Endodermal cell (in vitro differentiated cells): Measurements from ENCODE around the gene ELMOD1. TPM values are rescaled to one million over a fixed set of nuclear protein-coding genes. Genes with fewer than 3 reads are reported as not detected.

Experiments
- DNase-seq: peaks from one replicate; pipeline ENCODE4 v3.0.0-alpha.2; 2017
- H3K27ac ChIP-seq: 2 replicates; pipeline ENCODE4 v1.5.1; 2013; ENCODE audit warnings: mild to moderate bottlenecking, low read depth, low read length, moderate library complexity
- H3K27me3 ChIP-seq: 2 replicates; pipeline ENCODE4 v1.6.1; 2013; ENCODE audit warnings: mild to moderate bottlenecking, low read length, moderate library complexity; ENCODE audit not compliant: insufficient read depth, control insufficient read depth, poor library complexity, severe bottlenecking
- H3K36me3 ChIP-seq: 2 replicates; pipeline ENCODE4 v1.7.0; 2013; ENCODE audit warnings: mild to moderate bottlenecking, low read length, moderate library complexity; ENCODE audit not compliant: control insufficient read depth, insufficient read depth
- H3K4me1 ChIP-seq: one replicate; pipeline ENCODE4 v1.7.0; 2013; ENCODE audit warnings: low read length; ENCODE audit not compliant: control insufficient read depth, insufficient read depth
- H3K4me3 ChIP-seq: 2 replicates; pipeline ENCODE4 v1.5.1; 2013; ENCODE audit warnings: mild to moderate bottlenecking, low read length, moderate library complexity
- H3K9ac ChIP-seq: 2 replicates; pipeline ENCODE4 v1.6.1; 2013; ENCODE audit warnings: mild to moderate bottlenecking, low read length, moderate library complexity; ENCODE audit not compliant: poor library complexity, severe bottlenecking; ENCODE audit errors: extremely low read depth
- H3K9me3 ChIP-seq: 2 replicates; pipeline ENCODE4 v1.6.1; 2013; ENCODE audit warnings: mild to moderate bottlenecking, low read length, moderate library complexity; ENCODE audit not compliant: control insufficient read depth
- H3K27ac Mint-ChIP-seq: 2 replicates; pipeline ENCODE4 v1.8.0; 2020; ENCODE audit warnings: mixed read lengths
- H3K27me3 Mint-ChIP-seq: 2 replicates; pipeline ENCODE4 v1.8.0; 2021; ENCODE audit warnings: mild to moderate bottlenecking, mixed read lengths; ENCODE audit not compliant: insufficient read depth
- H3K36me3 Mint-ChIP-seq: 2 replicates; pipeline ENCODE4 v1.8.0; 2020; ENCODE audit warnings: low read depth, mixed read lengths
- H3K4me1 Mint-ChIP-seq: 2 replicates; pipeline ENCODE4 v1.8.0; 2020; ENCODE audit warnings: mixed read lengths
- H3K4me3 Mint-ChIP-seq: 2 replicates; pipeline ENCODE4 v1.8.0; 2020; ENCODE audit warnings: mild to moderate bottlenecking, moderate library complexity, mixed read lengths
- H3K9me3 Mint-ChIP-seq: 2 replicates; pipeline ENCODE4 v1.8.0; 2020; ENCODE audit warnings: mild to moderate bottlenecking, mixed read lengths
- WGBS, 2 experiments: methylation state at CpG; one replicate each; pipeline versions ENCODE4 v1.1.5 to v1.1.7; 2013; ENCODE audit warnings: missing lambda C conversion rate in 2 of 2, mixed read lengths in 1 of 2; ENCODE audit not compliant: insufficient coverage in 1 of 2, insufficient read length in 1 of 2; 5-methylcytosine and 5-hydroxymethylcytosine counted together
- total RNA-seq, 2 donors: library from RNA; stranded (reverse); fragmentation: NEBNext Ultra II Directional in 1 of 2; extraction: Animal tissue kit (Norgen Biotek cat#: 25700) in 1 of 2; gene quantifications; 2 replicates in 1 of 2; 3 replicates in 1 of 2; pipeline ENCODE4 v1.2.1, GENCODE V29; 2021
- TF ChIP-seq, protein P1 (sequence below): fragments of 200-600 bp; sonication (generic); conservative IDR thresholded peaks from 2 replicates; pipeline ENCODE4 v1.5.0; 2021; ENCODE audit warnings: antibody characterized with exemption, mild to moderate bottlenecking

The ELMOD1 gene
- total RNA-seq, 2 donors from 2014 or later, result 0.46 to 0.60 TPM

DNA sequence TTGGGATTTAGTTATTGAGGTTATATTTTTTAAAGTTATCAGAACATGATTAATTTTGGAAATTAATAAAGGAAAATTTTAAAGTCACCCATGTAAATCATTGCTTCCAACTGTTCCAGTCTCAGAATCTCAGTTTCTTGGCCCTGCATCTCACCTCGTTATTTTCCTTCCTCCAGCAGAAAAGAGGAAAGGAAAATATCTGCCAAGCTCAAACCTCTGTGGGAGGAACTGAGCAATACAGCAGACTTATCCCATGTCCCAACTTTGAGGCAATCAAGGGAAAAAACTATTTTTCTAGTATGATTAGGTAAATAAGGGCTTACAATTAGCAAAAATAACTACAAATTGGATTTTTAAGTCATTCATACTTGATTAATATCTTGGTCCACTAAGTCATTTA, 30.1 kb downstream of the ELMOD1 start:
- H3K4me3 Mint-ChIP-seq, result no peak overlapping the region
- no peaks in the 10 kb centered on the region for H3K9me3 ChIP-seq
- H3K9ac ChIP-seq, result no peak overlapping the region
- WGBS, 2 experiments, result 90% methylated on average over 1 of the region's 1 CpG; no CpG with 5 or more reads in 1 of the 2 experiments
- H3K36me3 Mint-ChIP-seq, result no peaks in the 10 kb centered on the region
- no peak overlapping the region for H3K4me3 ChIP-seq
- H3K27ac Mint-ChIP-seq, result no peak overlapping the region
- TF ChIP-seq, protein P1, sequence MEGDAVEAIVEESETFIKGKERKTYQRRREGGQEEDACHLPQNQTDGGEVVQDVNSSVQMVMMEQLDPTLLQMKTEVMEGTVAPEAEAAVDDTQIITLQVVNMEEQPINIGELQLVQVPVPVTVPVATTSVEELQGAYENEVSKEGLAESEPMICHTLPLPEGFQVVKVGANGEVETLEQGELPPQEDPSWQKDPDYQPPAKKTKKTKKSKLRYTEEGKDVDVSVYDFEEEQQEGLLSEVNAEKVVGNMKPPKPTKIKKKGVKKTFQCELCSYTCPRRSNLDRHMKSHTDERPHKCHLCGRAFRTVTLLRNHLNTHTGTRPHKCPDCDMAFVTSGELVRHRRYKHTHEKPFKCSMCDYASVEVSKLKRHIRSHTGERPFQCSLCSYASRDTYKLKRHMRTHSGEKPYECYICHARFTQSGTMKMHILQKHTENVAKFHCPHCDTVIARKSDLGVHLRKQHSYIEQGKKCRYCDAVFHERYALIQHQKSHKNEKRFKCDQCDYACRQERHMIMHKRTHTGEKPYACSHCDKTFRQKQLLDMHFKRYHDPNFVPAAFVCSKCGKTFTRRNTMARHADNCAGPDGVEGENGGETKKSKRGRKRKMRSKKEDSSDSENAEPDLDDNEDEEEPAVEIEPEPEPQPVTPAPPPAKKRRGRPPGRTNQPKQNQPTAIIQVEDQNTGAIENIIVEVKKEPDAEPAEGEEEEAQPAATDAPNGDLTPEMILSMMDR, result no peak
- H3K27me3 Mint-ChIP-seq, result no peaks in the 10 kb centered on the region
- no peak overlapping the region for H3K27ac ChIP-seq
- DNase-seq, result no peak
- no peaks in the 10 kb centered on the region for H3K36me3 ChIP-seq
- H3K9me3 Mint-ChIP-seq, result no peaks in the 10 kb centered on the region
- H3K4me1 ChIP-seq, result no peaks in the 10 kb centered on the region
- no peaks in the 10 kb centered on the region for H3K27me3 ChIP-seq
- H3K4me1 Mint-ChIP-seq, result peaks cover 13% of the 10 kb centered on the region

- TF ChIP-seq, protein P1, result no peak
- Mint-ChIP-seq H3K4me3 (no peak overlapping the region), H3K9me3 (no peaks in the 10 kb centered on the region), H3K27ac (no peak overlapping the region), H3K27me3 (no peaks in the 10 kb centered on the region), H3K36me3 (no peaks in the 10 kb centered on the region), H3K4me1 (peaks cover 14% of the 10 kb centered on the region)
- no peak overlapping the region for H3K9ac ChIP-seq
- no peaks in the 10 kb centered on the region for H3K36me3 ChIP-seq
- H3K4me3 ChIP-seq, result no peak overlapping the region
- 74 to 85% methylated on average over 4 to 7 of the region's 7 CpGs for WGBS, 2 experiments
- H3K4me1 ChIP-seq, result no peaks in the 10 kb centered on the region
- no peak overlapping the region for H3K27ac ChIP-seq
- no peaks in the 10 kb centered on the region for H3K27me3 ChIP-seq
- no peak for DNase-seq
- no peaks in the 10 kb centered on the region for H3K9me3 ChIP-seq
These were observed 32.2 kb downstream of the ELMOD1 start for GRCh38 chr11:107623183-107623582.

DNA sequence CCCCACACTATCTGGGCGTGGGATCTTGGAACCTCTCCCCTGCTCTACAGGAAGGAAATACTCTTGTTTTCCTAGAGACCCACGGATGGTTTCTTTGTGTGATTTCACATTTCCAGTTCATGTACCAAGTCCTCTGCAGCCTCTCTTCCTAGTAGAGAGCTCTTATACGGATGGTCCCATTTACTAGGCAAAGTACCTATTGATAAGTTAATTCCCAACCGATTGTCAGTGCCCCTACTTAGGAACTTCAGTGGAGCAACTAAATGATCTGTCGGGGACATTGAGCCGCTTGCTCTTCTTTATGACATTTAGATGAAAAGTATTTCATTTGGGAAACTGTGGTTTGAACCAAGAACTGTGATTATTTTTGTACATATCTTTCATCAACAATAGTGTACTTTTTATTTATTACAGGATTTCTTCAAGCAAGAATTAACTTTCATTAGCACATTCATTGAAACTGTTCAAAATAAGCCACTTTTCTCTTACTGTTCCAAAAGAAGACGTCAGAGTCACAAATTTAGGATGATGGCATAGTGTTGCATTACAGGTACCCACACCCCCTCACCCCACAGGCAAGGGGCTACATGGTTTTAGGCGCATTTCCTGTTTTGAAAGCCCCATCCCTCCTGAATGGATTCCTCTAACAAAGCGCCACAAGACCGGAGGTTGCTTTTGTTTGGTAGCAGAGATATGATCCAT, 34.2 kb downstream of the ELMOD1 start:
- Histone ChIP-seq H3K27me3 (no peaks in the 10 kb centered on the region), H3K9me3 (no peaks in the 10 kb centered on the region), H3K4me1 (no peaks in the 10 kb centered on the region), H3K9ac (no peak overlapping the region), H3K4me3 (no peak overlapping the region), H3K36me3 (no peaks in the 10 kb centered on the region), H3K27ac (no peak overlapping the region)
- no peak for DNase-seq
- no peaks in the 10 kb centered on the region for H3K27me3 Mint-ChIP-seq
- TF ChIP-seq, protein P1, result no peak
- no peak overlapping the region for H3K4me3 Mint-ChIP-seq
- H3K4me1 Mint-ChIP-seq, result peaks cover 14% of the 10 kb centered on the region
- H3K36me3 Mint-ChIP-seq, result no peaks in the 10 kb centered on the region
- WGBS, 2 experiments, result 63 to 67% methylated on average over 4 to 10 of the region's 10 CpGs
- no peaks in the 10 kb centered on the region for H3K9me3 Mint-ChIP-seq
- H3K27ac Mint-ChIP-seq, result no peak overlapping the region
